Left forelimb (tissue), 1 donor: Measurements from ENCODE around the gene FAM227A.
A peak's percentile ranks its signal among the peaks of the same experiment; 100 is the strongest.

Experiments
- DNase-seq: peaks from one replicate; pipeline ENCODE4 v3.0.0-alpha.2; 2018; ENCODE audit warnings: low spot score

Gene FAM227A

GRCh38 chr22:38656256-38657044 is at the start of gene FAM227A, which contains the start of gene CBY1:
FAM227A (minus strand) TSS chr22:38656392; CDS start chr22:38650168, 6,224 bp downstream.
CBY1 (plus strand) TSS chr22:38656638; CDS start chr22:38668055, 11,417 bp downstream.
- DNase-seq: peak; percentile 94

- DNase-seq: peak; percentile 98
These were observed 49.3 kb upstream of the FAM227A start, which contains the start of gene GTPBP1 for GRCh38 chr22:38705235-38706100. GTPBP1 (plus strand) TSS chr22:38705944; CDS start chr22:38705956, 12 bp downstream.

- DNase-seq: no peak
These were observed 48.6 kb upstream of the FAM227A start for GRCh38 chr22:38704654-38705234.

- peak; percentile 98 for DNase-seq
These were observed 44.8 kb upstream of the FAM227A start, which contains the start of gene JOSD1 for GRCh38 chr22:38700789-38701628. JOSD1 (minus strand) TSS chr22:38700943; CDS start chr22:38699987, 956 bp downstream.

- no peak for DNase-seq
These were observed 44.1 kb upstream of the FAM227A start for GRCh38 chr22:38700270-38700788.

- DNase-seq: no peak
These were observed 43.6 kb upstream of the FAM227A start for GRCh38 chr22:38699784-38700183.

GRCh38 chr22:38699143-38699542 is 43.0 kb upstream of the FAM227A start:
- no peak for DNase-seq

GRCh38 chr22:38698407-38699094 is 42.4 kb upstream of the FAM227A start:
- no peak for DNase-seq

GRCh38 chr22:38697425-38698089 is 41.4 kb upstream of the FAM227A start:
- no peak for DNase-seq

- DNase-seq: no peak
These were observed 40.6 kb upstream of the FAM227A start for GRCh38 chr22:38696606-38697424.

- no peak for DNase-seq
These were observed 38.7 kb upstream of the FAM227A start for GRCh38 chr22:38694940-38695339.

- DNase-seq: no peak
These were observed 37.9 kb upstream of the FAM227A start for GRCh38 chr22:38694049-38694448.

GRCh38 chr22:38689651-38690050 is 33.5 kb upstream of the FAM227A start:
- DNase-seq: no peak

GRCh38 chr22:38685761-38686160 is 29.6 kb upstream of the FAM227A start:
- no peak for DNase-seq

- no peak for DNase-seq
These were observed 28.7 kb upstream of the FAM227A start for GRCh38 chr22:38684895-38685294.

- peak; percentile 89 for DNase-seq
These were observed 25.6 kb upstream of the FAM227A start, which contains the start of gene TOMM22 for GRCh38 chr22:38681582-38682335. TOMM22 (plus strand) TSS chr22:38681957; CDS start chr22:38681979, 22 bp downstream.

- DNase-seq: no peak
These were observed 19.6 kb upstream of the FAM227A start for GRCh38 chr22:38675833-38676232.

- DNase-seq: no peak
These were observed 18.7 kb upstream of the FAM227A start for GRCh38 chr22:38674888-38675287.
